GM20431 (cell line): Measurements from ENCODE around the gene BEND6.

ENCODE experiments used
- in situ Hi-C: fragments of 300-500 bp; cut with MseI, MboI; formaldehyde crosslinking; loops from one replicate; pipeline ENCODE4 v1.15.0; 2020; ENCODE audit warnings: low sequenced_read_pairs; ENCODE audit not compliant: unreplicated experiment

The BEND6 gene

DNA sequence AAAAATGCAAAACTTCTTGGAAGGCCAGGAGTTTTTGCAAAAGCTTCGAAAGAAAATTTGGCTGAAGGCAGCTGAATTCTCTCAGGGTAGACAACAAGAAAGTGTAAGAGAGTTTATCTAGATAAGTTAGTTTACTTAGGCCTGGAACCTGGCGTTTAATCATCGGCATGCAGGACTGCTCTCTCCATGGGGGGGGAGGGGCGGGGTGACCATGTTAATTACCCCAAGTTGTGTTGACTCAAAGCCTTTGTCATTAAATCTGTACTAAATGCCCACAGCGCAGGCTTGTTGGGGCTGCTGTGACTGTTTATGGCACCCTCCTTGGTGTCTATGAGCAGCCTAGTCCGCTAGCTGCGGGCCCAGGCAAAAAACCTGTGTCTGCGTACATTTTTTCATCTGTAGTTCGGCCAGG, 115.0 kb downstream of the BEND6 start:
- in situ Hi-C loops: no loop called here

DNA sequence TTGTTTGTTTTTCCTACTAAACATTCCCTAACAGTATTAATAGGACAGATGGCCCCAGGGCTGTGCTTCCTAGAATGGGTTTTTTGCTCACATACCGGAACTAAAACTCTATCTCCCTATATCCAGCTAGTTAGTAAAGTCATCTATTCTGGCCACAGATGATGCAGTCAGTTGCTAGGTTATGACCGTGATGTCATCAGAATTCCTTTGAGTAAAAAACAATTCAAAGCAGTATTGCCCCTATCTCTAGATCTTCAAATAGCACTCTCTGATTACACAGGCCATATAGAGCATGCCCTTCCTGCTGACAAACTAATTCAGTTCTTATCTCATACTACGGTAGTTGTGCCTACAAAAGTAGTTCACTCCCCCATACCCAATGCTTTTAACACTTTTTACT, 117.2 kb downstream of the BEND6 start:
- in situ Hi-C loops: no loop called here

DNA sequence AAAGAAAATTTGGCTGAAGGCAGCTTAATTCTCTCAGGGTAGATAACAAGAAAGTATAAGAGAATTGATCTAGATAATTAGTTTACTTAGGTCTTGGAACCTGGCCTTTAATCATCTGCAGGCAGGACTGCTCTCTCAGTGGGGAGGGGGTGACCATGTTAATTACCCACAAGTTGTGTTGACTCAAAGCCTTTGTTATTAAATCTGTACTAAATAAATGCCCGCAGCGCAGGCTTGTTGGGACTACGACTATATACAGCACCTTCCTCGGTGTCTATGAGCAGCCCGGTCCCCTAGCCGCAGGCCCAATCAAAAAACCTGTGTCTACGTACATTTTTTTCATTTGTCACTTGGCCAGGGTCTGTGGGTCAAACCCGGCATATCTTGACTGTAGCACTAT, 119.5 kb downstream of the BEND6 start:
- in situ Hi-C loops: no loop called here

DNA sequence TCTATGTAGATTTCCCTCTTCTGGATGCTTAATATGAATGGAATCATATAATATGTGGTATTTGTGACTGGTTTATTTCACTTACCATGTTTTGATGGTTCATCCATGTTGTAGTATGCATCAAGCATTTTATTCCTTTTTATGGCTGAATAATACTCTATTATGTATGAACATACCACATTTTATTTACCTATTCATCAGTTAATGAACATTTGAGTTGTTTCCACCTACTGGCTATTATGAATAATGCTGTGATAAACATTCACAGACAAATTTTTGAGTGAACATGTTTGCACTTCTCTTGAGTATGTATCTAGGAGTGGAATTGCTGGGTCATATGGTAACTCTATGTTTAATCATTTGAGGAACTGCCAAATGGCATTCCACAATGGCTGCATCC, 120.2 kb downstream of the BEND6 start:
- in situ Hi-C loops: no loop called here
